SK-N-SH treated with all-trans-retinoic acid at 6 μM for 48 hours (cell line): ENCODE data around the gene SLC44A5.
A peak's percentile ranks its signal among the peaks of the same experiment; 100 is the strongest.

ENCODE experiments used
- ATAC-seq: fragments of 200-7000 bp; cut with Tn5 transposase; 3 replicates; pipeline ENCODE4 v1.9.1; 2020; ENCODE audit warnings: mild to moderate bottlenecking, moderate library complexity
- ARNTL ChIP-seq: fragments of 450-650 bp; formaldehyde crosslinking; IDR thresholded peaks from 2 replicates; pipeline ENCODE4 v1.5.0; 2020; ENCODE audit warnings: low read depth, mild to moderate bottlenecking, moderate library complexity, borderline replicate concordance
- BACH2 ChIP-seq: fragments of 250-450 bp; sonication (Bioruptor Pico); IDR thresholded peaks from 2 replicates; pipeline ENCODE4 v1.9.0; 2021; ENCODE audit warnings: mild to moderate bottlenecking, borderline replicate concordance
- CREB5 ChIP-seq: fragments of 250-450 bp; sonication (Bioruptor Pico); IDR thresholded peaks from 2 replicates; pipeline ENCODE4 v1.5.1; 2020; ENCODE audit warnings: low read depth, mild to moderate bottlenecking, moderate library complexity
- CSDC2 ChIP-seq: fragments of 250-450 bp; sonication (Bioruptor Pico); IDR thresholded peaks from 2 replicates; pipeline ENCODE4 v1.5.0; 2020; ENCODE audit warnings: mild to moderate bottlenecking, moderate library complexity
- CSRNP3 ChIP-seq: fragments of 250-450 bp; sonication (Bioruptor Pico); IDR thresholded peaks from 2 replicates; pipeline ENCODE4 v1.5.1; 2021; ENCODE audit warnings: mild to moderate bottlenecking, moderate library complexity
- ESRRG ChIP-seq: fragments of 250-450 bp; sonication (Bioruptor Pico); IDR thresholded peaks from 2 replicates; pipeline ENCODE4 v1.6.1; 2021; ENCODE audit warnings: mild to moderate bottlenecking
- GLIS3 ChIP-seq: fragments of 250-450 bp; sonication (Bioruptor Pico); IDR thresholded peaks from 2 replicates; pipeline ENCODE4 v1.5.0; 2020; ENCODE audit warnings: mild to moderate bottlenecking, moderate library complexity
- ISL1 ChIP-seq: fragments of 250-450 bp; sonication (Bioruptor Pico); IDR thresholded peaks from 2 replicates; pipeline ENCODE4 v2.1.2; 2022; ENCODE audit warnings: mild to moderate bottlenecking, moderate library complexity
- OSR1 ChIP-seq: fragments of 250-450 bp; sonication (Bioruptor Pico); IDR thresholded peaks from 2 replicates; pipeline ENCODE4 v1.8.0; 2022; ENCODE audit warnings: moderate library complexity, mild to moderate bottlenecking, inconsistent platforms
- PATZ1 ChIP-seq: fragments of 250-450 bp; sonication (Bioruptor Pico); IDR thresholded peaks from 2 replicates; pipeline ENCODE4 v1.8.0; 2020; ENCODE audit warnings: mild to moderate bottlenecking, moderate library complexity, borderline replicate concordance
- POU6F1 ChIP-seq: fragments of 250-450 bp; sonication (Bioruptor Pico); IDR thresholded peaks from 2 replicates; pipeline ENCODE4 v1.8.0; 2021; ENCODE audit warnings: low read depth, mild to moderate bottlenecking, moderate library complexity, borderline replicate concordance
- PPARA ChIP-seq: fragments of 250-450 bp; sonication (Bioruptor Pico); IDR thresholded peaks from 2 replicates; pipeline ENCODE4 v1.5.0; 2020; ENCODE audit warnings: mild to moderate bottlenecking, borderline replicate concordance
- RARB ChIP-seq: fragments of 250-450 bp; sonication (Bioruptor Pico); IDR thresholded peaks from 2 replicates; pipeline ENCODE4 v1.8.0; 2021; ENCODE audit warnings: mild to moderate bottlenecking, moderate library complexity
- SNAI2 ChIP-seq: fragments of 250-450 bp; sonication (Bioruptor Pico); IDR thresholded peaks from 2 replicates; pipeline ENCODE4 v1.5.0; 2020; ENCODE audit warnings: mild to moderate bottlenecking, moderate library complexity
- TCF4 ChIP-seq: fragments of 250-450 bp; sonication (Bioruptor Pico); IDR thresholded peaks from 2 replicates; pipeline ENCODE4 v1.8.0; 2021; ENCODE audit warnings: mild to moderate bottlenecking, moderate library complexity, borderline replicate concordance
- TOX ChIP-seq: fragments of 250-450 bp; sonication (Bioruptor Pico); IDR thresholded peaks from 2 replicates; pipeline ENCODE4 v1.8.0; 2021; ENCODE audit warnings: mild to moderate bottlenecking, moderate library complexity, borderline replicate concordance
- TSHZ2 ChIP-seq: fragments of 250-450 bp; sonication (Bioruptor Pico); IDR thresholded peaks from 2 replicates; pipeline ENCODE4 v1.5.0; 2020; ENCODE audit warnings: mild to moderate bottlenecking, moderate library complexity
- ZC3H10 ChIP-seq: fragments of 250-450 bp; sonication (Bioruptor Pico); IDR thresholded peaks from 2 replicates; pipeline ENCODE4 v1.5.1; 2021; ENCODE audit warnings: mild to moderate bottlenecking, moderate library complexity
- ZFP3 ChIP-seq: fragments of 250-450 bp; sonication (Bioruptor Pico); IDR thresholded peaks from 2 replicates; pipeline ENCODE4 v1.5.0; 2020; ENCODE audit warnings: mild to moderate bottlenecking, moderate library complexity
- ZFP30 ChIP-seq: fragments of 450-650 bp; formaldehyde crosslinking; IDR thresholded peaks from 2 replicates; pipeline ENCODE4 v1.5.0; 2022; ENCODE audit warnings: mild to moderate bottlenecking, moderate library complexity
- ZNF565 ChIP-seq: fragments of 450-650 bp; formaldehyde crosslinking; conservative IDR thresholded peaks from 2 replicates; pipeline ENCODE4 v1.5.0; 2020; ENCODE audit warnings: low read depth, mild to moderate bottlenecking, moderate library complexity
- ZNF70 ChIP-seq: fragments of 450-650 bp; formaldehyde crosslinking; IDR thresholded peaks from 2 replicates; pipeline ENCODE4 v1.5.0; 2020; ENCODE audit warnings: mild to moderate bottlenecking, moderate library complexity
- ZNF8 ChIP-seq: fragments of 450-650 bp; formaldehyde crosslinking; IDR thresholded peaks from 2 replicates; pipeline ENCODE4 v1.5.0; 2020; ENCODE audit warnings: mild to moderate bottlenecking, moderate library complexity

SLC44A5 gene

GRCh38 chr1:75533085-75533484 lies 77.8 kb downstream of the SLC44A5 start:
- TF ChIP-seq ZNF70 (CRISPR knock-in tag) = no peak
- 0 out of 2 replicates have a peak, but pooled peaks have one; percentile 36 for TF ChIP-seq TOX (CRISPR knock-in tag)
- TF ChIP-seq OSR1 (CRISPR knock-in tag) = no peak
- ATAC-seq = no peak

- ATAC-seq = no peak
- TF ChIP-seq ISL1 (CRISPR knock-in tag) (peak; percentile 91), TCF4 (CRISPR knock-in tag) (no peak), PATZ1 (CRISPR knock-in tag) (0 out of 2 replicates have a peak, but pooled peaks have one; percentile 68), ZC3H10 (peak; percentile 91)
Measured at GRCh38 chr1:75531570-75531969, 79.3 kb downstream of the SLC44A5 start.

GRCh38 chr1:75529488-75529887 lies 81.4 kb downstream of the SLC44A5 start:
- peak; percentile 89 for ATAC-seq
- TF ChIP-seq PATZ1 (CRISPR knock-in tag) = no peak
- TF ChIP-seq OSR1 (CRISPR knock-in tag) = no peak
- no peak for TF ChIP-seq ZFP3 (CRISPR knock-in tag)
- no peak for TF ChIP-seq CSDC2 (CRISPR knock-in tag)
- peak; percentile 47; the same call in 1 of the 2 replicates for TF ChIP-seq POU6F1 (CRISPR knock-in tag)
- peak; percentile 92; the same call in 1 of the 2 replicates for TF ChIP-seq TOX (CRISPR knock-in tag)
- TF ChIP-seq ZFP30 (CRISPR knock-in tag) = no peak
- TF ChIP-seq GLIS3 (CRISPR knock-in tag) = no peak
- TF ChIP-seq TSHZ2 (CRISPR knock-in tag) = no peak
- TF ChIP-seq TCF4 (CRISPR knock-in tag) = no peak
- peak; percentile 83; the same call in 1 of the 2 replicates for TF ChIP-seq RARB (CRISPR knock-in tag)
- no peak for TF ChIP-seq CREB5 (CRISPR knock-in tag)
- TF ChIP-seq BACH2 (CRISPR knock-in tag) = no peak
- TF ChIP-seq ISL1 (CRISPR knock-in tag) = peak; percentile 93
- no peak for TF ChIP-seq SNAI2 (CRISPR knock-in tag)
- no peak for TF ChIP-seq ZNF565 (CRISPR knock-in tag)
- TF ChIP-seq ZNF70 (CRISPR knock-in tag) = no peak
- TF ChIP-seq CSRNP3 (CRISPR knock-in tag) = no peak
- TF ChIP-seq ESRRG (CRISPR knock-in tag) = no peak
- peak; percentile 95 for TF ChIP-seq ZC3H10
- no peak for TF ChIP-seq ZNF8 (CRISPR knock-in tag)
- TF ChIP-seq PPARA = no peak
- TF ChIP-seq ARNTL = no peak
